Measurements from ENCODE around the gene DUOX1.

- TF ChIP-seq PPARA (CRISPR knock-in tag; IDR thresholded peaks at IDR 0.05; ENCODE audit: borderline replicate concordance): no peak
- TF ChIP-seq TOX (CRISPR knock-in tag; IDR thresholded peaks at IDR 0.05; ENCODE audit: borderline replicate concordance): no peak
These were observed 15.0 kb downstream of the DUOX1 start for GRCh38 chr15:45144775-45145174.

Measured in SK-N-SH treated with all-trans-retinoic acid at 6 μM for 48 hours (cell line).